Fibroblast of peridontal ligament (primary cell): ENCODE measurements around the gene TRIM3.

Experiments
- DNase-seq: peaks from one replicate; pipeline ENCODE4 v3.0.0-alpha.2; 2010; ENCODE audit errors: extremely low read depth

Gene TRIM3

GRCh38 chr11:6437993-6438392 is 35.7 kb downstream of the TRIM3 start:
- DNase-seq: no peak

- DNase-seq: no peak
Observed at GRCh38 chr11:6437423-6437822, 36.3 kb downstream of the TRIM3 start.

GRCh38 chr11:6433998-6434660 is 39.6 kb downstream of the TRIM3 start:
- DNase-seq: no peak

- DNase-seq: peak; percentile 62
Observed at GRCh38 chr11:6431861-6432260, 41.9 kb downstream of the TRIM3 start.

GRCh38 chr11:6427516-6427915 is 46.2 kb downstream of the TRIM3 start:
- DNase-seq: no peak

GRCh38 chr11:6420677-6421076 is 53.1 kb downstream of the TRIM3 start:
- DNase-seq: no peak

GRCh38 chr11:6419009-6419631 is 54.6 kb downstream of the TRIM3 start, which contains the start of gene APBB1:
APBB1 (minus strand) TSS chr11:6419094; CDS start chr11:6411347, 7,747 bp downstream.
- DNase-seq: peak; percentile 37

GRCh38 chr11:6418557-6419008 is 55.2 kb downstream of the TRIM3 start:
- DNase-seq: no peak

- no peak for DNase-seq
Observed at GRCh38 chr11:6417907-6418556, 55.7 kb downstream of the TRIM3 start.

GRCh38 chr11:6415797-6416196 is 57.9 kb downstream of the TRIM3 start:
- no peak for DNase-seq

- DNase-seq: no peak
Observed at GRCh38 chr11:6414874-6415328, 58.8 kb downstream of the TRIM3 start.

- peak; percentile 57 for DNase-seq
Observed at GRCh38 chr11:6413791-6414201, 59.9 kb downstream of the TRIM3 start.

GRCh38 chr11:6411594-6412031 is 62.1 kb downstream of the TRIM3 start:
- no peak for DNase-seq

GRCh38 chr11:6410695-6411430 is 62.9 kb downstream of the TRIM3 start:
- no peak for DNase-seq

- no peak for DNase-seq
Observed at GRCh38 chr11:6406370-6406769, 67.4 kb downstream of the TRIM3 start.

- no peak for DNase-seq
Observed at GRCh38 chr11:6405846-6406245, 67.9 kb downstream of the TRIM3 start.

- no peak for DNase-seq
Observed at GRCh38 chr11:6405052-6405667, 68.6 kb downstream of the TRIM3 start.

- DNase-seq: no peak
Observed at GRCh38 chr11:6404342-6405051, 69.2 kb downstream of the TRIM3 start.

- DNase-seq: no peak
Observed at GRCh38 chr11:6403539-6403938, 70.2 kb downstream of the TRIM3 start.

- no peak for DNase-seq
Observed at GRCh38 chr11:6402561-6402981, 71.2 kb downstream of the TRIM3 start.

GRCh38 chr11:6402061-6402470 is 71.7 kb downstream of the TRIM3 start:
- no peak for DNase-seq
